HepG2 (cell line): ENCODE results near the gene VEPH1. TPM values are rescaled to one million over a fixed set of nuclear protein-coding genes. Genes with fewer than 3 reads are reported as not detected.

Experiments used
- ATAC-seq: fragments of 200-7000 bp; cut with Tn5 transposase; 3 replicates; pipeline ENCODE4 v1.9.1; 2020; ENCODE audit warnings: mild to moderate bottlenecking, moderate library complexity
- BruUV-seq: library from RNA; stranded (reverse); fragments of 400-500 nt; replicated peaks from 2 replicates; lab custom pipeline; 2021; lab: Mats Ljungman, UMichigan
- CTCF ChIA-PET: fragments of 300-600 bp; formaldehyde crosslinking; extraction: SDS; loops from one replicate; lab custom pipeline; 2021; ENCODE audit warnings: low total read pairs, inconsistent platforms, low intra/inter-chr PET ratio; lab: Yijun Ruan, JAX
- POLR2A ChIA-PET: fragments of 350-600 bp; sonication (Branson Sonifier 250); formaldehyde crosslinking; loops from one replicate; lab custom pipeline; 2020; ENCODE audit warnings: antibody characterized with exemption, inconsistent platforms; lab: Yijun Ruan, JAX
- DNase-seq: peaks from one replicate; pipeline ENCODE4 v3.0.0-alpha.2; 2015; ENCODE audit warnings: low spot score
- FAIRE-seq: peaks from 3 replicates; lab custom pipeline; 2011; peaks lifted over from hg19 to GRCh38; lab: Jason Lieb, UNC
- H2AFZ ChIP-seq: one replicate; pipeline ENCODE4 v1.6.1; 2011; ENCODE audit warnings: low read length, inconsistent platforms
- H3K27ac ChIP-seq: fragments of 300-600 bp; 3 replicates; pipeline ENCODE4 v1.8.0; 2011; ENCODE audit warnings: mixed run types, mild to moderate bottlenecking, mixed read lengths, low read length, inconsistent platforms; ENCODE audit not compliant: insufficient read depth; ENCODE audit errors: extremely low read length
- H3K27me3 ChIP-seq, 2 experiments: fragments of 200-600 bp in 1 of 2; 2 replicates in 1 of 2; 3 replicates in 1 of 2; pipeline versions ENCODE4 v1.6.0 to v1.8.0; 2011; ENCODE audit warnings: low read length in 2 of 2, mild to moderate bottlenecking in 2 of 2, moderate library complexity in 2 of 2, inconsistent platforms in 1 of 2; ENCODE audit not compliant: insufficient read depth in 2 of 2, control insufficient read depth in 1 of 2
- H3K36me3 ChIP-seq, 2 experiments: fragments of 200-600 bp in 1 of 2; replicated peaks in 1 of 2; 2 replicates in 1 of 2; 3 replicates in 1 of 2; pipeline versions ENCODE4 v1.5.1 to v1.8.0; 2011; ENCODE audit warnings: low read length in 2 of 2, inconsistent platforms in 1 of 2; ENCODE audit not compliant: insufficient read depth in 2 of 2, control insufficient read depth in 1 of 2
- H3K4me1 ChIP-seq: 2 replicates; pipeline ENCODE4 v1.5.1; 2012; ENCODE audit warnings: low read length, inconsistent platforms; ENCODE audit not compliant: insufficient read depth
- H3K4me2 ChIP-seq: 2 replicates; pipeline ENCODE4 v1.6.0; 2011; ENCODE audit warnings: low read depth, low read length, inconsistent platforms
- H3K4me3 ChIP-seq, 3 experiments: fragments of 200-600 bp in 1 of 3; sonication (generic), shearing (Covaris generic) in 1 of 3; replicated peaks in 1 of 3; 2 replicates each; pipeline ENCODE4 v1.5.1; 2011 to 2016; ENCODE audit warnings: low read length in 3 of 3, inconsistent platforms in 2 of 3, low read depth in 2 of 3, mild to moderate bottlenecking in 2 of 3, control low read depth in 1 of 3, mixed read lengths in 1 of 3; ENCODE audit not compliant: insufficient read depth in 1 of 3
- H3K79me2 ChIP-seq: one replicate; pipeline ENCODE4 v1.6.1; 2011; ENCODE audit warnings: low read length, inconsistent platforms; ENCODE audit not compliant: insufficient read depth
- H3K9ac ChIP-seq: 2 replicates; pipeline ENCODE4 v1.6.0; 2011; ENCODE audit warnings: mild to moderate bottlenecking, low read depth, low read length, inconsistent platforms; ENCODE audit not compliant: insufficient read depth
- H3K9me3 ChIP-seq: 2 replicates; pipeline ENCODE4 v1.5.1; 2012; ENCODE audit warnings: mild to moderate bottlenecking, low read length
- H4K20me1 ChIP-seq: 2 replicates; pipeline ENCODE4 v1.6.0; 2011; ENCODE audit warnings: inconsistent platforms, mild to moderate bottlenecking, low read length, moderate library complexity; ENCODE audit not compliant: insufficient read depth
- HNRNPK ChIP-seq: fragments of 200-400 bp; formaldehyde crosslinking; IDR thresholded peaks from 2 replicates; pipeline ENCODE4 v1.6.1; 2018; ENCODE audit warnings: low read length, low read depth, moderate library complexity, mild to moderate bottlenecking; ENCODE audit not compliant: poor library complexity, severe bottlenecking
- HNRNPLL ChIP-seq: fragments of 200-400 bp; formaldehyde crosslinking; IDR thresholded peaks from 2 replicates; pipeline ENCODE4 v1.6.1; 2017; ENCODE audit warnings: mild to moderate bottlenecking, low read depth, low read length; ENCODE audit not compliant: poor library complexity, severe bottlenecking
- MEF2D ChIP-seq: sonication (generic); formaldehyde crosslinking; IDR thresholded peaks from 2 replicates; pipeline ENCODE4 v1.5.1; 2020; ENCODE audit warnings: mild to moderate bottlenecking, missing genetic modification reagents
- TCF12 ChIP-seq, 2 experiments: fragments of 450-650 bp in 1 of 2; sonication (generic) in 1 of 2; formaldehyde crosslinking in 1 of 2; IDR thresholded peaks; 2 replicates each; pipeline versions ENCODE4 v1.6.1 to v1.8.0; 2017 to 2022; ENCODE audit warnings: antibody characterized with exemption in 1 of 2, mild to moderate bottlenecking in 1 of 2, missing genetic modification reagents in 1 of 2, moderate library complexity in 1 of 2
- ZBTB2 ChIP-seq: sonication (generic); formaldehyde crosslinking; IDR thresholded peaks from 2 replicates; pipeline ENCODE4 v1.8.0; 2022; ENCODE audit warnings: low read depth, missing genetic modification reagents
- ZFX ChIP-seq: sonication (generic); formaldehyde crosslinking; IDR thresholded peaks from 2 replicates; pipeline ENCODE4 v1.4.0; 2020; ENCODE audit warnings: mild to moderate bottlenecking, low read depth, missing genetic modification reagents, moderate library complexity
- ZNF432 ChIP-seq: sonication (generic); formaldehyde crosslinking; IDR thresholded peaks from 2 replicates; pipeline ENCODE4 v1.5.0; 2020; ENCODE audit warnings: missing genetic modification reagents, mild to moderate bottlenecking, borderline replicate concordance
- ZNF749 ChIP-seq: sonication (generic); formaldehyde crosslinking; IDR thresholded peaks from 2 replicates; pipeline ENCODE4 v1.8.0; 2022; ENCODE audit warnings: mild to moderate bottlenecking, missing genetic modification reagents, moderate library complexity, borderline replicate concordance
- ZNF768 ChIP-seq: sonication (generic); formaldehyde crosslinking; IDR thresholded peaks from 2 replicates; pipeline ENCODE4 v1.4.0; 2020; ENCODE audit warnings: missing genetic modification reagents
- ZNF780A ChIP-seq: sonication (generic); formaldehyde crosslinking; IDR thresholded peaks from 2 replicates; pipeline ENCODE4 v1.8.0; 2022; ENCODE audit warnings: mild to moderate bottlenecking, missing genetic modification reagents, moderate library complexity
- WGBS: methylation state at CpG from one replicate; pipeline ENCODE4 v1.1.6; 2017; ENCODE audit warnings: low lambda C conversion rate; 5-methylcytosine and 5-hydroxymethylcytosine counted together
- in situ Hi-C: cut with HindIII; loops from 2 replicates; pipeline ENCODE4 v1.10.0; 2017; ENCODE audit warnings: low pct_unique_long_range_greater_than_20kb; ENCODE audit not compliant: extremely low pct_ligation_motif_present
- intact Hi-C: fragments of 100-400 bp; cut with micrococcal nuclease; formaldehyde crosslinking; loops from one replicate; pipeline ENCODE4 v1.10.0; 2022; ENCODE audit not compliant: unreplicated experiment
- polyA plus RNA-seq, 8 experiments: library from polyadenylated mRNA; depleted of rRNA in 3 of 8; stranded (reverse) in 7 of 8; unstranded in 1 of 8; fragments of >200 nt; fragmentation: Illumina TruSeq in 4 of 8; extraction: Trizol in 4 of 8; gene quantifications; 2 replicates each; pipeline versions ENCODE4 v1.2.1 to v1.2.3, GENCODE V29; 2011 to 2016; ENCODE audit warnings: low read depth in 4 of 8, missing spikeins in 1 of 8, mixed read lengths in 1 of 8; ENCODE audit not compliant: insufficient read depth in 1 of 8
- total RNA-seq, 5 experiments: library from RNA; depleted of rRNA; stranded (reverse); fragments of >200 nt; fragmentation: Illumina TruSeq; extraction: Trizol; gene quantifications; 2 replicates each; pipeline ENCODE4 v1.2.3, GENCODE V29; 2016; ENCODE audit warnings: low read depth in 1 of 5

Gene VEPH1
- total and polyA plus RNA-seq, 2 of the 13 experiments (the other 11 are each of a cell fraction or from before 2014, with no cell fraction given), result not detected

GRCh38 chr3:157514371-157514895 is 11.2 kb upstream of the VEPH1 start (continued):
- TF ChIP-seq ZNF432 (no peak), ZNF780A (CRISPR knock-in tag) (no peak), ZNF768 (CRISPR knock-in tag) (no peak), HNRNPLL (no peak), ZNF749 (CRISPR knock-in tag) (no peak), MEF2D (CRISPR knock-in tag) (no peak)

GRCh38 chr3:157513585-157513984 is 10.4 kb upstream of the VEPH1 start:
- in situ Hi-C loops, result no loop called here
- ATAC-seq (no peak), FAIRE-seq (no peak), DNase-seq (no peak)
- Histone ChIP-seq H2AFZ (no peak overlapping the region), H3K4me1 (no peaks in the 10 kb centered on the region), H4K20me1 (no peaks in the 10 kb centered on the region), H3K79me2 (no peaks in the 10 kb centered on the region), H3K4me2 (no peak overlapping the region), H3K9me3 (no peaks in the 10 kb centered on the region), H3K4me3 (no peak overlapping the region), H3K27me3 (no peaks in the 10 kb centered on the region), H3K9ac (no peak overlapping the region), H3K36me3 (no peaks in the 10 kb centered on the region), H3K27ac (no peak overlapping the region)
- intact Hi-C loops, result no loop called here
- TF ChIP-seq TCF12 (IDR thresholded peaks at IDR 0.05) (no peak), TCF12 (CRISPR knock-in tag; IDR thresholded peaks at IDR 0.05) (no peak), HNRNPK (peak; percentile 92), ZFX (CRISPR knock-in tag) (no peak), ZBTB2 (no peak)
- no TSS peak for BruUV-seq
- CTCF ChIA-PET, result no interaction called here
- 0% methylated on average over 1 of the region's 1 CpG for WGBS
- POLR2A ChIA-PET, result no interaction called here
